NCI-H1417 (cell line): ENCODE results near the gene PNKP.
"Not testable (repeated sequence)": the region's sequence is repeated elsewhere in the genome, so short reads cannot be mapped to it uniquely, and the experiment has no call there.

Experiments
- DNase-seq, 3 experiments: peaks; one replicate each; lab custom pipeline; 2025; lab: John Stamatoyannopoulos, UW

PNKP gene

GRCh38 chr19:49823472-49823871 lies 43.9 kb downstream of the PNKP start:
- peak in 2 of 3 experiments; percentile 43 to 89 for DNase-seq

GRCh38 chr19:49820125-49820524 lies 47.3 kb downstream of the PNKP start:
- DNase-seq = peak in 2 of 3 experiments; percentile 39 to 92

GRCh38 chr19:49819452-49820115 lies 47.8 kb downstream of the PNKP start:
- not testable (repeated sequence) for DNase-seq

- no peak for DNase-seq
These were observed 48.6 kb downstream of the PNKP start for GRCh38 chr19:49818649-49819370.

GRCh38 chr19:49817964-49818648 lies 49.3 kb downstream of the PNKP start, which contains the start of gene MED25:
Gene MED25, plus strand, starts transcription at chr19:49818289. Its CDS starts 53 bp downstream, at chr19:49818342.
- DNase-seq = peak; percentile 93 to 97 (median 94)

GRCh38 chr19:49816590-49816989 lies 50.8 kb downstream of the PNKP start:
- DNase-seq = no peak

GRCh38 chr19:49814010-49814409 lies 53.4 kb downstream of the PNKP start:
- no peak for DNase-seq

GRCh38 chr19:49812997-49813861 lies 54.1 kb downstream of the PNKP start, which contains the start of gene FUZ:
Gene FUZ, minus strand, starts transcription at chr19:49813292. Its CDS starts 186 bp downstream, at chr19:49813106.
- peak; percentile 97 to 99 (median 99) for DNase-seq

- no peak for DNase-seq
These were observed 54.9 kb downstream of the PNKP start for GRCh38 chr19:49812452-49812996.

- no peak for DNase-seq
These were observed 56.0 kb downstream of the PNKP start for GRCh38 chr19:49811328-49811727.
